CD4-positive, alpha-beta T cell treated with Interleukin-6 at 100 ng/mL for 8 hours (primary cell): ENCODE data around the gene POU4F1.

Experiments
- DNase-seq: peaks from one replicate; pipeline ENCODE4 v3.0.0-alpha.2; 2020; ENCODE audit warnings: mixed read lengths, low spot score

Gene POU4F1

DNA sequence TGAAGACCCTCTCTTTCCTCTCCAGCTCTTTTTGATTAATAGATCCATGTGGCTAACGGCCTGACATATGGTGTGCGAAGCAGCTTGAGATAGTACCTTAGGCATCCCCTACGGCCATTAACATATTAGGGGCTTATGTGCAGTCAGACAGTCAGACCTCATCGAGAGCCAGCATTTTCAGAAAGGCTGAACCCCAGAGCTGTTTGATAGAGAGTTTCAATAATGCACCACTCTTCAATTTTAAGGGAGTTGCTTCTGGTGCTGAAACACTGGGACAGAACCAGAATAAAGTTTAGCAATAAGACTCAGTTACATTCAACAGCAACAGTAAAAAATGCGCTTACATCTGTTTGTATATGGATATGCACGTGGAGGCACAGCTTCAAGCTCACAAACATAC, 10.8 kb downstream of the POU4F1 start:
- no peak for DNase-seq

DNA sequence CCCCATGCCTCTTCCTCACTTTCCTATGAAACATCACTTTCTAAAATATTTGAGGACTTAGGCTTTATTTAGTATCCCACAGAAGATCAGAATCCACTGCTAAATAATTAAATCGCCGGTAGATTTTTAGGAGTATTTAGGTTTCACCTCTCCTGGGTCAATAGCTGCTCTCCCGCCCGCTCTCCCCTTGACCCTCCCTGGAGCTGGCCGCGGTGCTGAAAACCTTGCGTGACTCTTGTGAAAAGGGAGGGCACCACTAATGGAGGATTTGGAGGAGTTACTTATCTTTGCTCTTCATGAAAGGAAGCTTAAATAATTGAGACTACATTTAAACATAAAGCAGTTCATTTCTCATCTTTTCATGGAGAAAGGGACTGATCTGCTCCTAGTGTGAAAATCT, 14.1 kb downstream of the POU4F1 start:
- DNase-seq: no peak

DNA sequence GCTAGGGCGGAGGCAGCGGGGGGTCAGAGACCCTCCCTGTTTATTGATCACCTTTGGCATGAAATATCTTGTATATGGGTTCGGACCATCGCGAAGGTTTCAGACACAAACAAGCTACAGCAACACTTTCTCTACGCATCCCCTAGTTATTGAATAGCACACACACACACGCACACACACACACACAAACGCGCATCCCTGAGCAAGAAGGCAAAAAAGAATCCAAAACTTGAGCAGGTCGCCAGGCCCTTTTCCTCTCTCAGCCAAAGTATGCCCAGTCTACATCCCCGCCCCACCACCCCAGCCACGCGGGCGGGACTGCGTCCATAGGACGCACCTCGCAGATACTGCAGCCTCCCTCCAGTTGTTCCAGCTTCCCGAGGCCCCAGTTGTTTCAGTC, 16.0 kb downstream of the POU4F1 start:
- no peak for DNase-seq

DNA sequence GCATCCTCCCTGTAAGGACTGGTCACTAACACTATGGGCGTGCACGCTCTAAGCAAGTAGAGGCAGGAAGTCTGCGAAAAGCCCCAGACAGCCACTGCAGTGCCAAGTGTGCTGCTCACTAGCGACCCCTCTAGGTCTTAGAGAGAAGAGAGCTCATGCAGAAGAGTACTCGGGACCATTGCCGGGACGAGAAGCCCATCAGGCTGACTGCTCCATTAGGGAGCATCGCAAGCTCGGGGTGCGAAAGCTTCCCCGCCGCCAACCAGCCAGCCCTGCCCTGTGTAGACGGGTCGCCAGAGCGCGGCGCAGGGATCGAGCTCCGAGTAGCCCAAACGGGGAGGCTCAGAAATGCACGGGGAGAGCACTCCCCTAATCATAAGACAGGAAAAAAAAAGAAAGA, 16.6 kb downstream of the POU4F1 start:
- no peak for DNase-seq

DNA sequence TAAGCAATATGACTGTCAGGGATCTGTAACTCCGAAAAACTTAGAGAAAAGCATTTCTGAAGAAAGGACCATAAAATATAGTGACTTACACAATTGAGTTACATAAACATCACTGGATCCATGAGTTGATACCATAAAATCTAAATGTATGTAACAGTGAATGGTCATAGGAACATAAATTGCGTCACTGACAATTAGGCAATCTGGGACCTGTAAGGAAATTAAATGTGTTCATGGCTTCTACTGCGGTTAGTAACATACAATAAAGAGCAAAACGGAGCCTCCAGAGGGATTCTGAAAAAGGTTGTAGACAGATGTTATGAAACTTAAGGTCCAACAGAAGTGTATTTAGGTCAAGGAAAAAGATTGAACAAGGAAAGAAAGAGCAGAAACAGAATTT, 27.1 kb downstream of the POU4F1 start:
- no peak for DNase-seq

DNA sequence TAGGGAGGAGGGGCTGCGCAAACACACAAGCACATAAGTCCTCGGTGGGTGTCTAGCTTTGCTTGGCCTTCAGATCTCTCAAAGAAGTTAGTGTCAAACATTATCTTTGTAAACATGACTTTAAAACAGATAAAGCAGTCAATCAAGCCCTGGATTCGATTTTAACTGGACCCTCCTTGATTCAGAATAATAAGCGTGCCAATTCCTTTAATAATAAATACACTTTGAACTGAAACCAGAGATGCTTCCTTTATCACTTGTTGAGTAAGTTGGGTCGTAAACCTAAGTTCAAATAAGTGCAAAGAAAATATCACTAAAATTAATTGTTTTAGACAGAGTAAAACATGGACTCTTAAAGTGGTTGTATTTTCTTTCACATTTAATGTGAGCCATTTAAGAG, 30.9 kb downstream of the POU4F1 start:
- no peak for DNase-seq

DNA sequence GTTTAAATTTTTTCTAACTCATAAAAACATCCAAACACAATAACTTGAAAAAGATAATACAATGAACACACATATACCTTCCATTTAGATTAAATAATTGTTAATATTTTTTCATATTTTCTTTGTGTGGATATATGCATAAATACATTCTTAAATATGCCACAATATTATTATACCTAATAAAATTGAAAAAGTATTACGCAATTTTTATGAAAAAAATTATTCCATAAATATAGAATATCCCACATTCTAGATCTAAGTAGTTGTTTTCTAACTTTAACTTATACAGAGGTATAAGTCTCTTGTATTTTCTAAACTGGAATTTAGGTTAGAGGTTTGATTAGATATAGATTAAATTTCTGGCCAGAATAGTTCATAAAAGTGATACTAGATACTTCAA, 34.3 kb downstream of the POU4F1 start:
- DNase-seq: no peak

DNA sequence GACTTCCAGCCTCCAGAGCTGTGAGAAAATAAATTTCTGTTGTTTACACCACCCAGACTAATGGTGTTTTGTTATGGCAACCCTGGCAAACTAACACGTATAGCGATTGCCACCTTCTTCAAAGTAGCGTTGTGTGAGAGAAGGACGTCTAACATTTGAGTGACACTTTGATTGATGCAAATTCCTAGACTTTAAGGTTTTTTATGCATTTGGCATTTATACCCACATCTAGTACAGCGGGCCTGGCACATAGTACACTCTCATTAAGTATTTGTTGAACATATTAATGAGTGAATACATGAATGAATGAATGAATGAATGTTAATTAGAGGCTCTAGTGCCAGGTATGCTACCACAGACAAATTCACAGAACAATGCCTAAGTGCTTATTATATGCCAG, 36.7 kb downstream of the POU4F1 start:
- no peak for DNase-seq

DNA sequence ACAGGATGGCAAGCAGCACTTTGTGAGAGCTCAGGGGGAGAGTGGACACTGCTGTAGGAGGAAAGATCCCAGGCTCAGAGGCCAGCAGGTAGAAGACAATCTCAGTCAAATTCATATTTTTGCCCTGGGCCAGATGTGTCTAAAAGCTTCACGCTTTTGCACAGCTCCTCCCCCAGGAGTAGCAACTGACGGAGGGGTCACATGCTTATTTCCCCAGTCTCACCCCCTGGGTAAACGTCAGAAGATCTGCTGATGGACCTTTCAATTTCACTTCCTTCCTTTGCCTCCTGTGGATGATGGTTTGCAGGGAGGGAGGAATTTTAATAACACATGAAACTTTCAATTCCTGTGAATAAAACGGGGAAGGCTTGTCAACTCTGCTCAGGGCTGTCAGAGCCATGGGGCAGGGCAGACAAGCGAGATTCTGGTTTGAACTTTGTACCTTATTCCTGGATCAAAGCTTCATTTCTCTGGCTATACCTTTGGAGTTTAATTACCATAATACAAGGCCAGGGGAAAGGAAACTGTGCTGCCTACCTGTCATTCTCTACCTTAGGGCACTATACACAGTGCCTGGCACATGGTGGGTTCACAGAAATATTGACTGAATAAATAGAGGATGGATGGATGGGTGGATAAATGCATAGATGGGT, 41.0 kb downstream of the POU4F1 start:
- no peak for DNase-seq
